Parathyroid adenoma (tissue), 2 donors: Measurements from ENCODE around the gene AGTRAP.

Experiments used
- H2AFZ ChIP-seq: fragments of 300-600 bp; sonication (generic); one replicate; pipeline ENCODE4 v1.7.0; 2017; ENCODE audit warnings: antibody characterized with exemption, mild to moderate bottlenecking
- H3K27ac ChIP-seq: fragments of 300-600 bp; sonication (generic); one replicate; pipeline ENCODE4 v1.7.0; 2017
- H3K27me3 ChIP-seq: fragments of 300-600 bp; sonication (generic); one replicate; pipeline ENCODE4 v1.7.0; 2017; ENCODE audit warnings: low read length; ENCODE audit not compliant: control insufficient read depth, insufficient read depth
- H3K36me3 ChIP-seq: fragments of 300-600 bp; sonication (generic); one replicate; pipeline ENCODE4 v1.7.0; 2017; ENCODE audit warnings: low read length; ENCODE audit not compliant: control insufficient read depth, insufficient read depth
- H3K4me1 ChIP-seq: fragments of 300-600 bp; sonication (generic); one replicate; pipeline ENCODE4 v1.7.0; 2017; ENCODE audit warnings: control low read depth
- H3K4me2 ChIP-seq: fragments of 300-600 bp; sonication (generic); one replicate; pipeline ENCODE4 v1.7.0; 2017; ENCODE audit warnings: low read length
- H3K4me3 ChIP-seq: fragments of 300-600 bp; sonication (generic); one replicate; pipeline ENCODE4 v1.7.0; 2017; ENCODE audit warnings: low read depth, low read length
- H3K79me2 ChIP-seq: fragments of 300-600 bp; sonication (generic); one replicate; pipeline ENCODE4 v1.7.0; 2017; ENCODE audit warnings: control low read depth
- H3K9ac ChIP-seq: fragments of 300-600 bp; sonication (generic); one replicate; pipeline ENCODE4 v1.7.0; 2017; ENCODE audit warnings: mild to moderate bottlenecking
- H3K9me3 ChIP-seq: fragments of 300-600 bp; sonication (generic); one replicate; pipeline ENCODE4 v1.7.0; 2017; ENCODE audit warnings: low read length; ENCODE audit not compliant: control insufficient read depth
- CTCF ChIP-seq: fragments of 300-600 bp; sonication (generic); IDR thresholded peaks from one replicate; pipeline ENCODE4 v1.7.0; 2017; ENCODE audit warnings: antibody characterized with exemption, mild to moderate bottlenecking
- donor health status: primary hyperparathyroidism.

AGTRAP gene

DNA sequence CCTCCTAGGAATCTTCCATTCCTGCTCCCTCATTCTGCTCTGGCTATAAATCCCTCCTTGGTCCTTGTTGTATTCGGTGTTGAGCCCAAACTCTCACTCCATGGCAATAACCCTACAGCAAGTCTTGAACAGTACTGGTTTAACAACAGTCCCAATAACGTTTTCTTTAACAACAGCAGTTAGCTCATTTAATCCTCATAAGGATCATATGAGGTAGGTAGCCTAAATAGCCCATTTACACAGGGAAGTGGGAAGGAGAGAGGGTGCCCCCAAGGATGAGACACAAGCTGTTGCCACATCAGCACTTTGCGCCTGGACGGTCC, 444 bp upstream of the AGTRAP start:
- Histone ChIP-seq H3K4me2 (peak overlapping the region; percentile 99), H3K4me3 (peak overlapping the region; percentile 96), H3K79me2 (no peaks in the 10 kb centered on the region), H3K36me3 (no peaks in the 10 kb centered on the region), H2AFZ (peak overlapping the region; percentile 88), H3K9me3 (no peaks in the 10 kb centered on the region), H3K4me1 (no peaks in the 10 kb centered on the region), H3K27ac (peak overlapping the region; percentile 61), H3K27me3 (no peaks in the 10 kb centered on the region), H3K9ac (no peak overlapping the region)
- TF ChIP-seq CTCF, result no peak

DNA sequence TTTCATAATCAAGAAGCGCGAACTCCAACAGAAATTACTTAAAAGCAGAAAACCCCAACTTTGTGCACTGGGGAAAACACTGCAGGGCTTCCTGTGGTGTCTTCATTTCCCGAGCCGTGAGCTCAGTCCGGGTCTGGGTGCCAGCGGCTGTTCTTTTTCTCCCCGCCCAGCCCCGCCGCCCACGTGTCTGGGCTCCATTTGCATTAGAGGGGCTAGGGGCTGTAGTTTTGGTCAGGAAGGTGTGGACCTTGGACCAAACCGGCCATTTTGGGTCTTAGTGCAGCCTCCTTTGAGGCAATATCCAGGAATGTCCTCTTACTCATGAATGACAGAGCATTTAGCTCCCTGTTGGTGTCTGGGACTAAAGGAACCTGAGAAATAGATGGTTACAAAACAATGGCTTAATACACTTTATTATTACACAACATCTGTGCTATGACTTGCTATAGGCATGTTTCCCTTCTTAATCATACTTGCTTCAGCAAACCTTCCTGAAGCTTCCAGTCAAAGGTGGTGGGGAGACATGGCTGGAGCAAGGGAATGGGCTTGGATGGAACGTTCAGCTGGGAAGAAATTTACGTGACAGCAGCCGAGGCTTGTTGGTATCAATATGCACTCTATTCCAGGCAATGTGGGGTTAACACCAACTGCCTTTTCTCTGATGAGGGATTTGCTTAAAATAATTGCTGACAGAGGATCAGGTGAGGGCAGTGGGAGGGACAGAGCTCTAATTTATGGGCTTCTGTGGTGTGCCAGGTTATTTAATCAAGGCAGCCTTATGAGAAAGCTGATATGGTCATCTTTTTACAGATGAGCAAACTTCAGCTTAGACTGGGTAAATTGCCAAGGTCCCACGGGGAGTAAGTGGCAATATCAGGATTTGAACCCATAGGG, 1.1 kb downstream of the AGTRAP start:
- Histone ChIP-seq H3K79me2 (no peaks in the 10 kb centered on the region), H2AFZ (peak overlapping the region; percentile 88), H3K4me1 (no peaks in the 10 kb centered on the region), H3K4me3 (peak overlapping the region; percentile 96), H3K27me3 (no peaks in the 10 kb centered on the region), H3K4me2 (peak overlapping the region; percentile 99), H3K9me3 (no peaks in the 10 kb centered on the region), H3K9ac (no peak overlapping the region), H3K27ac (peak overlapping the region; percentile 61), H3K36me3 (no peaks in the 10 kb centered on the region)
- TF ChIP-seq CTCF, result no peak

DNA sequence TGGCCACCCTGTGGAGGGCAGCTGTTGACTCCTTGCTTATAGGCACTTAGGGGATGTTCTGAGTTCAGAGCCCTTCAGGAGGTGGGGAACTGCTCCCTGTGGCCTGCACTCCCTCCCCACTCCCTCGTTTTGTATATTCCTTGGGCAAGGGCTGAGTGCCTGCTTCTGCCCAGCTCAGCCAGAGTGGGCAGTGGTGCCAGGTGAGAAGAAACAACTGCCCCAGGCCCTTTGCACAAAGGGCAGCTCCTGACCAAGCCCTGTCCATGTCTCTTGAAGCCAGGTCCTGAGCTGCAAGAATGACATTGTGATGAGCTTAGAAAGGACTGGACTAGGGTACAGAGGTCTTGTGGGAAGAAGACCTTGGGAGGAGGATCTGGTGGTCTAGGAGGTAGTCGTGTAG, 2.2 kb downstream of the AGTRAP start:
- Histone ChIP-seq H3K27me3 (no peaks in the 10 kb centered on the region), H3K79me2 (no peaks in the 10 kb centered on the region), H3K4me1 (no peaks in the 10 kb centered on the region), H3K27ac (no peak overlapping the region), H3K9me3 (no peaks in the 10 kb centered on the region), H3K4me2 (no peak overlapping the region), H3K9ac (no peak overlapping the region), H3K4me3 (no peak overlapping the region), H3K36me3 (no peaks in the 10 kb centered on the region), H2AFZ (no peak overlapping the region)
- TF ChIP-seq CTCF, result no peak

DNA sequence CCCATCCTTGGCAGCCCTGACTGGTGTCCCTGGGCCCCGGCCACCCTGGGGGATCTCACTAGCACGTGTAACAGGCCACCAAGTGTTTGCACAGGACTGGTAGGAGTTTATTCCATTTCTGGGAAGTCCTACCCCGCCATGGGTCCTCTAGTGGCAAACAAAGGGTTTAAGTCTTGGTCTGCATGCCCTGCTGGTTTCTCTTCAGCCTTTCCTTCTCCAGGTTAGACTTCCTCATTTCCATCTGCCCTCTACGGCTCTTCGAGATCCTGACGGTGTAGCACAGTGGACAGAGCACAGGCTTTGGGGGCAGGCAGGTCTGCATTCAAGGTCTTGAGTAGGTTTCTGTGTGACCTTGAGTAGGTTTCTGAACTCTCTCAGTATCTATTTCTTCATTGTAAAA, 2.8 kb downstream of the AGTRAP start:
- no peaks in the 10 kb centered on the region for H3K36me3 ChIP-seq
- no peak overlapping the region for H3K4me2 ChIP-seq
- no peaks in the 10 kb centered on the region for H3K4me1 ChIP-seq
- no peak overlapping the region for H3K4me3 ChIP-seq
- H3K79me2 ChIP-seq, result no peaks in the 10 kb centered on the region
- no peaks in the 10 kb centered on the region for H3K9me3 ChIP-seq
- no peak for TF ChIP-seq CTCF
- no peak overlapping the region for H2AFZ ChIP-seq
- no peak overlapping the region for H3K27ac ChIP-seq
- no peak overlapping the region for H3K9ac ChIP-seq
- H3K27me3 ChIP-seq, result no peaks in the 10 kb centered on the region
